ENCODE measurements around the gene CPSF4L.
"Not testable (repeated sequence)": the region's sequence is repeated elsewhere in the genome, so short reads cannot be mapped to it uniquely, and the experiment has no call there.

CPSF4L gene

DNA sequence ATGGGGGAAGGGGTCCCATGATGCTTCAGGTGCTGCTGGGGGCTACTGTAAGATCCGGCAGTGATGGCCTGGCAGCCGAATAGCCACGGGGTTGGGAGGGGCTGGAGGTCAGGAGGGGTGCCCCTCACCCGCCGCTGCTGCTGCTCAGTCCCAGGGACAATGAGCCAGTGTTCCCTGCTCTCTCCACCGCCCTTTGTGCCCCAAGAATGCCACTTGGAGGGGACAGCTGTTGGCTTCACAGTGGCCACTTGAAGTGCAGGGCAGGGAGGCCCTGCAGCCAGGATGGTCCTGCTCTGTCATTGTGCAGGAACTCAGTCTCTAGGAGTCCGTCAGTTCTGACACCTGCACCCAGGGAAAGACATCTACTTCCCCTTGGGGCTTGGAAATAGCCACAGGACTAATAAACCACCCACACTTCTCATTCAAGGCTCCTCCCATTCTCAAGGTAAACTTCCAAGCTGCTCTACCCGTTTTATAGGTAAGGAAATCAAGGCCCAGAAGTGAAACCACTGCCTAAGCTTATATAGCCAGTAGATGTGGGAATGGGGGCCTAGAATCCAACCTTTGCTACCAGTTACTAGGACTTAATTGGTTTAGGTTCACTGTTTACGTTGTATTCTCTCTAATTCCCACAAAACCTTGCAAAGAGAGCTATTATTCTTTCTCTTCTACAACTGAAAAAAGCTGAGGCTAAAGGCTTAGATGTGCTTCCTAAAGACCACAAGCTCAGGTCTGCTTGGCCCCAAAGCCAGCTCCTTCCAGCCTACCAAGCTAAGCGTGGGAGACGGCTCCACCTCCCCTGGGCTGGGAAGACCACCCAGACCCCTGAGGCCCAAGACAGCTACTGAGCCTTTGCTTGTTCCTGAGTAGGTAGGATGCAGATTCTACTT is 6.2 kb upstream of the CPSF4L start:
- no peaks in the 10 kb centered on the region for H3K36me3 ChIP-seq (ENCODE audit: control insufficient read depth in 2 of 2, insufficient read depth in 2 of 2, low read length in 2 of 2)
- peaks cover 4% of the 10 kb centered on the region for H3K4me1 ChIP-seq (ENCODE audit: control insufficient read depth, insufficient read depth, low read length)
- H3K9ac ChIP-seq (ENCODE audit: low read length in 2 of 2), result no peak overlapping the region
- H3K27ac ChIP-seq (ENCODE audit: low read length), result no peak overlapping the region
- no peaks in the 10 kb centered on the region for H3K27me3 ChIP-seq (ENCODE audit: control insufficient read depth in 1 of 2, insufficient read depth in 2 of 2, low read length in 2 of 2)
- no peaks in the 10 kb centered on the region for H3K9me3 ChIP-seq (ENCODE audit: control insufficient read depth in 2 of 2, low read length in 2 of 2)
- H3K4me3 ChIP-seq (ENCODE audit: low read length in 2 of 2), result no peak overlapping the region

DNA sequence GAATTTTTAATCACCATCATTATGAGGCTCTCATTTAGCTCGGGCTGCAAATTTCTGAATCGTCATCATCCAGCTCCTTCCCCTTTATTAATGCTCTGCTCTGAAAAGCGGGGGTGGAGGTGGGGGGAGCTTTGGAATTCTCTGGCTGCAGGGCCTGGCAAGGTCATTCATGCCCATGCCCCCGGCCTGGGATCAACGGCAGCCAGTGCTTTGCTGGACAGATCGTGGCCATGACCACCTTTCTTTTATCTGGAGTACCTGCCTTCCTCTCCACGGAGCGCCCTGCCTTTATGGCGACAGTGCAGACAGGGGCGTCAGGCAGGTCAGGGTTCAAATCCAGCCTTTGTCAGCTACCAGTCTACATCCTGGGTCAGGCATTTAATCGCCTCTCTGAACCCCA is 5.1 kb upstream of the CPSF4L start:
- Histone ChIP-seq H3K4me1 (ENCODE audit: control insufficient read depth, insufficient read depth, low read length) (peaks cover 12% of the 10 kb centered on the region), H3K27ac (ENCODE audit: low read length) (no peak overlapping the region), H3K4me3 (ENCODE audit: low read length in 2 of 2) (no peak overlapping the region), H3K9me3 (ENCODE audit: control insufficient read depth in 2 of 2, low read length in 2 of 2) (no peaks in the 10 kb centered on the region), H3K27me3 (ENCODE audit: control insufficient read depth in 1 of 2, insufficient read depth in 2 of 2, low read length in 2 of 2) (no peaks in the 10 kb centered on the region), H3K9ac (ENCODE audit: low read length in 2 of 2) (no peak overlapping the region), H3K36me3 (ENCODE audit: control insufficient read depth in 2 of 2, insufficient read depth in 2 of 2, low read length in 2 of 2) (no peaks in the 10 kb centered on the region)

DNA sequence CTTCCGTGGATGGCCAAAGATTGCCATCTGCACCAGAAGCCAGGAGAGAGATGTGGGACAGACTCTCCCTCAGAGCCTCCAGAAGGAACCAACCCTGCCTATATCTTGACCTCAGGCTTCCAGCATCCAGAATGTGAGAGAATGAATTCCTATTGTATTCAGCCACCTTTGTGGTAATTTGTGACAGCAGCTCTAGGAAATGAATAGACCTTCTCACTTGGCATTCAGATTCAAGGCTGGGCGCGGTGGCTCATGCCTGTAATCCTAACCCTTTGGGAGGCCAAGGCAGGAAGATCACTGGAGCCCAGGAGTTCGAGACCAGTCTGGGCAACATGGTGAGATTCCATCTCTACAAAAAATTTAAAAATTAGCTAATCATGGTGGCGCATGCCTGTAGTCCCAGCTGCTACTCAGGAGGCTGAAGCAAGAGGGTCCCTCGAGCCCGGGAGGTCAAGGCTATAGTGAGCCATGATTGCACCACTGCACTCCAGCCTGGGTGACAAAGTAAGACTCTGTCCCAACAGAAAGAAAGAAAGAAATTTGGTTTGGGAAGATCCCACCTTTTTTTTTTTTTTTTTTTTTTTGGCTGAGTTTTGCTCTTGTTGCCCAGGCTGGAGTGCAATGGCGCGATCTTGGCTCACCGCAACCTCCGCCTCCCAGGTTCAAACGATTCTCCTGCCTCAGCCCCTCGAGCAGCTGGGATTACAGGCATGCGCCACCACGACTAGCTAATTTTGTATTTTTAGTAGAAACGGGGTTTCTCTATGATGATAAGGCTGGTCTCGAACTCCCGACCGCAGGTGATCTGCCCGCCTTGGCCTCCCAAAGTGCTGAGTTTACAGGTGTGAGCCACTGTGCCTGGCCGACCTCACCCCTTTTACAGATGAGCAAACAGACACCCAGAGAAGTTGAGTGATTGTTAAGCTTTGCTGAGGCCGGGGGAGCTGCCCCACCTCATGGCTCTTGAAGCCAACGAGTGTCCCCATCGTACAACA is 4.3 kb upstream of the CPSF4L start:
- Histone ChIP-seq H3K9me3 (ENCODE audit: control insufficient read depth in 2 of 2, low read length in 2 of 2) (no peaks in the 10 kb centered on the region), H3K36me3 (ENCODE audit: control insufficient read depth in 2 of 2, insufficient read depth in 2 of 2, low read length in 2 of 2) (no peaks in the 10 kb centered on the region)

DNA sequence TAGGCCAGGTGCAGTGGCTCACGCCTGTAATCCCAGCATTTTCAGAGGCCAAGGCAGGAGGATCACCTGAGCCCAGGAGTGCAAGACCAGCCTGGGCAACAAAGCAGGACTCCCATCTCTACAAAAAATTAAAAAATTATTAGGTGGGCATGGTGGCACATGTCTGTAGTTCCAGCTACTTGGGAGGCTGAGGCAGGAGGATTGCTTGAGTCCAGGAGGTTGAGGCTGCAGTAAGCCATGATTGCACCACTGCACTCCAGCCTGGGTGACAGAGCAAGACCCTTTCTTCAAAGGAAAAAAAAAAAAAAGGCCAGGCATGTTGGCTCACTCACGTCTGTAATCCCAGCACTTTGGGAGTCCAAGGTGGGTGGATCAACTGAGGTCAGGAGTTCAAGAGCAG is 2.8 kb upstream of the CPSF4L start:
- H3K4me1 ChIP-seq (ENCODE audit: control insufficient read depth, insufficient read depth, low read length), result peaks cover 12% of the 10 kb centered on the region
- H3K9me3 ChIP-seq (ENCODE audit: control insufficient read depth in 2 of 2, low read length in 2 of 2); H3K27ac ChIP-seq (ENCODE audit: low read length): not testable (repeated sequence)

More for the DNA sequence above, 4.3 kb upstream of the CPSF4L start:
- Histone ChIP-seq H3K27ac (ENCODE audit: low read length) (no peak overlapping the region), H3K9ac (ENCODE audit: low read length in 2 of 2) (no peak overlapping the region), H3K4me1 (ENCODE audit: control insufficient read depth, insufficient read depth, low read length) (peaks cover 12% of the 10 kb centered on the region), H3K27me3 (ENCODE audit: control insufficient read depth in 1 of 2, insufficient read depth in 2 of 2, low read length in 2 of 2) (no peaks in the 10 kb centered on the region), H3K4me3 (ENCODE audit: low read length in 2 of 2) (no peak overlapping the region)

DNA sequence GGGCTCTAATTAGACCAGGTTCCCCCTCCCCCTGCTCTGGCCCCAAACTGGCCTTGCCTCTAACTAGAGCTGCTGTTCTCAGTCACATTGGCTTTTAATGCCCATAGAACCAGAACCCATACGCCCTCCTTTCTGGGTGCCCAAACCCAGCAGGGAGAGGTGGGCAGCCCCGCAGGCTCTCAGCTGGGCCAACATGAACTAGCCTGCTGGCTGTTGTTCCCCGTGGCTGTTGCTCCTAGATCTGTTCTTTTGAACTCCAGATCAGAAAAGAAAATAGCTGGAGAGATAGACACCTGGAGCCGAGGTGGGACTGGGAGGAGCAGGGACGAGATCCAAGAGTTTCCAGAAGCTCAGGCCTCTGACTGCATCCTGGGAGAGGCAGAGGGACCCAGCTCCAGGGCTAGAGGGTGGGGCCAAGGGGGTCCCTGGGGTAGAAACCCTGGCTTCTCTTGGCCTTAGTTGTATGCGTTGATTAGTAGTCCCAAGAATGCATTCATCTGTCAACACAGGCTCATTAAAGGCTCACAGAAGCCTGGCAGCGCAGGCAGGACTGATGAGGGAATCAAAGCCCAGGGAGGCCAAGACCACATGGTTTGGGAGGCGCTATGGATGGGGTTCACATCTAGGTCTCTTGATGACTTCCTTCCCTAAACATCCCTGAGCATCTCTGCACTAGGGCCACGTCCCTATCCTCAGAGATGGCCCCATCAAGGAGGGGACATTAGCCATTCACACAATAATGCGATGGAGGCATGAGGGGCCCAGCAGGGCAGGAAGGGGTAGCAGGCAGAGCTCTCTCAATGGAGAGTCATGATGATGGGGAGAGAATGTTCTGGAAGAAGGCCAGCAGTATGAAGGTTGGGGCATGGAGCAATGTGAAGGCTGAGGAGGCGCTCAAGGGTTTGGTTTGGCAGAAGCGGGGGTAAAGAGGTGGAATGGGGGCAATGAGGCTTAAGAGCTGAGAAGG is 1.3 kb upstream of the CPSF4L start:
- H3K9ac ChIP-seq (ENCODE audit: low read length in 2 of 2), result no peak overlapping the region
- no peaks in the 10 kb centered on the region for H3K27me3 ChIP-seq (ENCODE audit: control insufficient read depth in 1 of 2, insufficient read depth in 2 of 2, low read length in 2 of 2)
- no peak overlapping the region for H3K4me3 ChIP-seq (ENCODE audit: low read length in 2 of 2)
- no peak overlapping the region for H3K27ac ChIP-seq (ENCODE audit: low read length)
- peaks cover 12% of the 10 kb centered on the region for H3K4me1 ChIP-seq (ENCODE audit: control insufficient read depth, insufficient read depth, low read length)
- no peaks in the 10 kb centered on the region for H3K36me3 ChIP-seq (ENCODE audit: control insufficient read depth in 2 of 2, insufficient read depth in 2 of 2, low read length in 2 of 2)
- no peaks in the 10 kb centered on the region for H3K9me3 ChIP-seq (ENCODE audit: control insufficient read depth in 2 of 2, low read length in 2 of 2)

More for the DNA sequence above, 2.8 kb upstream of the CPSF4L start:
- not testable (repeated sequence) for H3K9ac ChIP-seq (ENCODE audit: low read length in 2 of 2); H3K4me3 ChIP-seq (ENCODE audit: low read length in 2 of 2); H3K36me3 ChIP-seq (ENCODE audit: control insufficient read depth in 2 of 2, insufficient read depth in 2 of 2, low read length in 2 of 2); H3K27me3 ChIP-seq (ENCODE audit: control insufficient read depth in 1 of 2, insufficient read depth in 2 of 2, low read length in 2 of 2)

DNA sequence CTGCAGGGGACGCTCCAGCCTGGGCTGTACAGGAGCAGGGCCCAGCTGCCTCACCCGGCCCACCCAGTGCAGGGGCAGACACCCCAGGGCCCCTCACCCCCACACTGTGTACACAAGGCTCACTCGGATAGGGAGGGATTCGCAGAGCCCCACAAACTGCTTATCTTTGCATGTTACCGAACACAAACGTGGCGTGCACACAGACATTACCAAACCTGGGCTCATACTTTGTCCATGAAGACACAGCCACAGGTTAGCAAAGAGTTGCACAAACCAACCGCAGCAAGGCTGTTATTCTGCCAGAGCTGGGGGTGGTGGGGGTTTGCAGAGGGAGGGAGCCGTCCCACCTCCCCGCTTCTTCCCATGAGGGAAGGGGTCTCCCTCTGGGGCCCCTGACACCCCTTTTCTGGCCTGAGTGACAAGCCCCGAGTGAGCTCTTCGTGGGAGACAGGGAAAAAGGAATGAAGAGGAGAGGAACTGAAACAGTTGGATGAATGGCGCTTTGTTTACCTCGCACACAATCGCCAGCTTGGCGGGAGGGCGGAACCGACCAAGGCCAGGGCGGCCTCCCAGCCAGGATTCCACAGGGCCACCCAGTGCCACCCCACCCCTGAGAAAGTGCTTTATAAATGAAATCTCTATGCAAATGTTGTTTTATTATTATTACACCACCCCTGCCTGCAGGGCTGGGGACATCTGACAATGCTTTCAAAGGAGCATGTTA is 434 bp upstream of the CPSF4L start:
- H3K27me3 ChIP-seq (ENCODE audit: control insufficient read depth in 1 of 2, insufficient read depth in 2 of 2, low read length in 2 of 2), result no peaks in the 10 kb centered on the region
- peaks cover 19% of the 10 kb centered on the region for H3K4me1 ChIP-seq (ENCODE audit: control insufficient read depth, insufficient read depth, low read length)
- H3K36me3 ChIP-seq (ENCODE audit: control insufficient read depth in 2 of 2, insufficient read depth in 2 of 2, low read length in 2 of 2), result no peaks in the 10 kb centered on the region
- no peaks in the 10 kb centered on the region for H3K9me3 ChIP-seq (ENCODE audit: control insufficient read depth in 2 of 2, low read length in 2 of 2)
- H3K4me3 ChIP-seq (ENCODE audit: low read length in 2 of 2), result peak overlapping the region in 1 of 2 donors; percentile 8
- no peak overlapping the region for H3K27ac ChIP-seq (ENCODE audit: low read length)
- no peak overlapping the region for H3K9ac ChIP-seq (ENCODE audit: low read length in 2 of 2)

DNA sequence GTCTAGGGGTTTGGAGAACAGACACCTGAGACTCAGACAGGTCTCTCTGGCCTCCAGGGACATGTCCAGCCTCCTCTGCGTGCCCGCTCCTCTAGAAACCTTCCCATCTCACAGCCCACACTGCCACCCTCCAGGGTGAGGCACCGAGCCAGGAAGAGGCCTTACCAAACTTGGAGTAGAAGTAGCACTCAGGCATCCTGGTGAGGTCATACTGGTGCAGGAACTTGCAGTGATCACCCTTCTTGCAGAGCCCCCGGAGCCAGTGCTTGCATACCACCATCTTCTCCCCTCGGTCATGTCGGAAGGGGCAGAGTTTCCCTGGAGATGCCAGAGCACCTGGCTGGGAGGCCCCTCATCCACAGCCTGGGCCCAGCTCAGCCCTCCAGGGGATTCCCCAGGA is 4.2 kb downstream of the CPSF4L start:
- H3K9ac ChIP-seq (ENCODE audit: low read length in 2 of 2), result no peak overlapping the region
- no peaks in the 10 kb centered on the region for H3K27me3 ChIP-seq (ENCODE audit: control insufficient read depth in 1 of 2, insufficient read depth in 2 of 2, low read length in 2 of 2)
- H3K4me1 ChIP-seq (ENCODE audit: control insufficient read depth, insufficient read depth, low read length), result peaks cover 21% of the 10 kb centered on the region
- no peaks in the 10 kb centered on the region for H3K36me3 ChIP-seq (ENCODE audit: control insufficient read depth in 2 of 2, insufficient read depth in 2 of 2, low read length in 2 of 2)
- H3K4me3 ChIP-seq (ENCODE audit: low read length in 2 of 2), result no peak overlapping the region
- H3K9me3 ChIP-seq (ENCODE audit: control insufficient read depth in 2 of 2, low read length in 2 of 2), result no peaks in the 10 kb centered on the region
- H3K27ac ChIP-seq (ENCODE audit: low read length), result no peak overlapping the region

DNA sequence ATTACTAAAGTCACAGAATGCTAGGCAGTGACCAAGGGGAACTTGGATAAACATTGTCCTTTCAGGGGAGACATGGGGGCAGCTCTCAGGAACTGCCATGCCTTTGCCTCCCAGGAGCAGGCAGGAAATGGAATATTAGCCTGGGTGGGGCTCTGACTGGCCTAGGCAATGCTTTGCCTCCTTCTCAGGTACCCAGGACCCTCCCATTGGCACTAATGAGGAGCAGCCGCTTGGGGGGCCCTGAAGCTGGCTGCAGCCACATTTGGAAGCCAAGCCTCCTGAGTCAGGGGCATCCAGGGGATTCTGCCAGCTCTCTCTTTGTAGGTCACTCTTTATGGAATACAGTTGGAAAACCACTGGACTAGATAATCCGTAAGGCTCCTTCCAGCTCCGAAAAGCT is 5.5 kb downstream of the CPSF4L start:
- Histone ChIP-seq H3K27ac (ENCODE audit: low read length) (no peak overlapping the region), H3K27me3 (ENCODE audit: control insufficient read depth in 1 of 2, insufficient read depth in 2 of 2, low read length in 2 of 2) (no peaks in the 10 kb centered on the region), H3K9ac (ENCODE audit: low read length in 2 of 2) (no peak overlapping the region), H3K4me1 (ENCODE audit: control insufficient read depth, insufficient read depth, low read length) (peaks cover 15% of the 10 kb centered on the region), H3K4me3 (ENCODE audit: low read length in 2 of 2) (no peak overlapping the region), H3K9me3 (ENCODE audit: control insufficient read depth in 2 of 2, low read length in 2 of 2) (no peaks in the 10 kb centered on the region), H3K36me3 (ENCODE audit: control insufficient read depth in 2 of 2, insufficient read depth in 2 of 2, low read length in 2 of 2) (no peaks in the 10 kb centered on the region)

DNA sequence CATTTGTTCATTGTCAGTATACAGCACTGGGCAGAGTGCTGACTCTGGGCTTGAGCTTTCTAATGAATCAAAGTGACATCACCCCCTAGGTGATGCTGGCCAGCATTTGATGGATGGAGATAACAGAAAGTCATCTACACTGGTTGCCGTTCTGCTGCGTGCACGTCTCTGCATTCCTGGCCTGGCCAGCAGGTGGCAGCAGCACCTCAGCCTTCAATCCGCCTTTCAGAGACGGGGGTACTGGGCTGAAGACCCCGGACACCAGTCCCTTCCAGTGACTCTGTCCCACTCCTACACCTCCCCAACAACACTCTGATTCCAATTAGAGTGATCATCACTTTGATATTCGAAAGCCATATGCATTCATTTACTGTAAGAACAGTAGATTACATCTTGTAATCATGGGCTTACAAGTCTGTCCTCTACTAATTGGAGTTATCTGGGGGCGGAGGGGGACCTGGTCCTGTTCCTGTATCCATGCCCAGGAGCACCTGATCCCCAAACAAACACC is 6.0 kb downstream of the CPSF4L start:
- Histone ChIP-seq H3K9me3 (ENCODE audit: control insufficient read depth in 2 of 2, low read length in 2 of 2) (no peaks in the 10 kb centered on the region), H3K27ac (ENCODE audit: low read length) (no peak overlapping the region), H3K9ac (ENCODE audit: low read length in 2 of 2) (no peak overlapping the region)

More for the DNA sequence above, 6.0 kb downstream of the CPSF4L start:
- Histone ChIP-seq H3K36me3 (ENCODE audit: control insufficient read depth in 2 of 2, insufficient read depth in 2 of 2, low read length in 2 of 2) (no peaks in the 10 kb centered on the region), H3K4me1 (ENCODE audit: control insufficient read depth, insufficient read depth, low read length) (peaks cover 15% of the 10 kb centered on the region), H3K4me3 (ENCODE audit: low read length in 2 of 2) (no peak overlapping the region), H3K27me3 (ENCODE audit: control insufficient read depth in 1 of 2, insufficient read depth in 2 of 2, low read length in 2 of 2) (no peaks in the 10 kb centered on the region)
